ENCODE measurements around the gene PCLAF. TPM values are rescaled to one million over a fixed set of nuclear protein-coding genes. Genes with fewer than 3 reads are reported as not detected.

Gene PCLAF
- total and polyA plus RNA-seq, 2 donors from 2014 or later: 1.3 to 1.5 TPM

GRCh38 chr15:64324165-64324877 is 56.9 kb downstream of the PCLAF start:
- no peak overlapping the region for H3K27ac ChIP-seq (ENCODE audit: low read depth in 2 of 2, low read length in 2 of 2)
- intact Hi-C loops (cut with DNase I): no loop called here
- H3K9ac ChIP-seq (ENCODE audit: low read length in 3 of 3): no peak overlapping the region
- no peaks in the 10 kb centered on the region for H3K4me1 ChIP-seq (ENCODE audit: control insufficient read depth in 2 of 3, insufficient read depth in 2 of 3, low read depth in 1 of 3, low read length in 3 of 3)
- DNase-seq: no peak
- H3K36me3 ChIP-seq (ENCODE audit: control insufficient read depth in 2 of 3, insufficient read depth in 3 of 3, low read length in 3 of 3): no peaks in the 10 kb centered on the region
- H3K4me3 ChIP-seq (ENCODE audit: low read length in 3 of 3): no peak overlapping the region
- no peaks in the 10 kb centered on the region for H3K27me3 ChIP-seq (ENCODE audit: control insufficient read depth, insufficient read depth, low read length)
- no peak for FAIRE-seq
- TF ChIP-seq, protein P1, sequence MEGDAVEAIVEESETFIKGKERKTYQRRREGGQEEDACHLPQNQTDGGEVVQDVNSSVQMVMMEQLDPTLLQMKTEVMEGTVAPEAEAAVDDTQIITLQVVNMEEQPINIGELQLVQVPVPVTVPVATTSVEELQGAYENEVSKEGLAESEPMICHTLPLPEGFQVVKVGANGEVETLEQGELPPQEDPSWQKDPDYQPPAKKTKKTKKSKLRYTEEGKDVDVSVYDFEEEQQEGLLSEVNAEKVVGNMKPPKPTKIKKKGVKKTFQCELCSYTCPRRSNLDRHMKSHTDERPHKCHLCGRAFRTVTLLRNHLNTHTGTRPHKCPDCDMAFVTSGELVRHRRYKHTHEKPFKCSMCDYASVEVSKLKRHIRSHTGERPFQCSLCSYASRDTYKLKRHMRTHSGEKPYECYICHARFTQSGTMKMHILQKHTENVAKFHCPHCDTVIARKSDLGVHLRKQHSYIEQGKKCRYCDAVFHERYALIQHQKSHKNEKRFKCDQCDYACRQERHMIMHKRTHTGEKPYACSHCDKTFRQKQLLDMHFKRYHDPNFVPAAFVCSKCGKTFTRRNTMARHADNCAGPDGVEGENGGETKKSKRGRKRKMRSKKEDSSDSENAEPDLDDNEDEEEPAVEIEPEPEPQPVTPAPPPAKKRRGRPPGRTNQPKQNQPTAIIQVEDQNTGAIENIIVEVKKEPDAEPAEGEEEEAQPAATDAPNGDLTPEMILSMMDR (IDR thresholded peaks at IDR 0.05; ENCODE audit: borderline replicate concordance, extremely low read depth, insufficient read depth): no peak
- H3K9me3 ChIP-seq (ENCODE audit: control insufficient read depth in 2 of 3, insufficient read depth in 1 of 3, low read length in 3 of 3): no peaks in the 10 kb centered on the region

DNA sequence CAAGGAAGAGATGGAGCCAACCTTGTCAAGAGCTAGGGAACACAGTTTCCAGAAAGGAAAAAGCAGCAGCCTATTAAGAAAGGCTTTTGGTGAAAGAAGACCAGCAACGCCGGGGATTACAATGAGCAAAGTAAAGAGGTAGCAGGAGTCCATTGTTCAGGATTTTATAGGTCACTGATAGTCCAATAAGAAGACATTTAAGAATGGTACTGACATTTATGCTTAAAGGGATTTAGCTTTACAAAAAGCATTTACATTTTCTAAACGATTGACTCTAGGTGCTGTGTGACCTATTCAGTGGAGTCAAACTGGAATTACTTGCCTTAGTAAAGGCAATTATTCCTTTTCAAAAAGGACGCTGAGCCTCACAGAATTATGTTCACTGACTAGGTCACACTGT is 66.0 kb downstream of the PCLAF start:
- H3K36me3 ChIP-seq (ENCODE audit: control insufficient read depth in 2 of 3, insufficient read depth in 3 of 3, low read length in 3 of 3): no peaks in the 10 kb centered on the region
- H3K9me3 ChIP-seq (ENCODE audit: control insufficient read depth in 2 of 3, insufficient read depth in 1 of 3, low read length in 3 of 3): no peaks in the 10 kb centered on the region
- DNase-seq (no peak), FAIRE-seq (no peak)
- no peak overlapping the region for H3K9ac ChIP-seq (ENCODE audit: low read length in 3 of 3)
- no peaks in the 10 kb centered on the region for H3K27me3 ChIP-seq (ENCODE audit: control insufficient read depth, insufficient read depth, low read length)
- no peak overlapping the region for H3K4me3 ChIP-seq (ENCODE audit: low read length in 3 of 3)
- no peaks in the 10 kb centered on the region for H3K4me1 ChIP-seq (ENCODE audit: control insufficient read depth in 2 of 3, insufficient read depth in 2 of 3, low read depth in 1 of 3, low read length in 3 of 3)
- TF ChIP-seq, protein P1 (IDR thresholded peaks at IDR 0.05; ENCODE audit: borderline replicate concordance, extremely low read depth, insufficient read depth): no peak
- intact Hi-C loops (cut with DNase I): no loop called here
- H3K27ac ChIP-seq (ENCODE audit: low read depth in 2 of 2, low read length in 2 of 2): no peak overlapping the region

GRCh38 chr15:64314456-64314855 is 66.8 kb downstream of the PCLAF start:
- no peak overlapping the region for H3K27ac ChIP-seq (ENCODE audit: low read depth in 2 of 2, low read length in 2 of 2)
- intact Hi-C loops (cut with DNase I): no loop called here
- H3K4me3 ChIP-seq (ENCODE audit: low read length in 3 of 3): no peak overlapping the region
- no peaks in the 10 kb centered on the region for H3K4me1 ChIP-seq (ENCODE audit: control insufficient read depth in 2 of 3, insufficient read depth in 2 of 3, low read depth in 1 of 3, low read length in 3 of 3)
- no peak for FAIRE-seq
- H3K36me3 ChIP-seq (ENCODE audit: control insufficient read depth in 2 of 3, insufficient read depth in 3 of 3, low read length in 3 of 3): no peaks in the 10 kb centered on the region
- no peak overlapping the region for H3K9ac ChIP-seq (ENCODE audit: low read length in 3 of 3)
- TF ChIP-seq, protein P1 (IDR thresholded peaks at IDR 0.05; ENCODE audit: borderline replicate concordance, extremely low read depth, insufficient read depth): no peak
- no peak for DNase-seq
- no peaks in the 10 kb centered on the region for H3K27me3 ChIP-seq (ENCODE audit: control insufficient read depth, insufficient read depth, low read length)
- no peaks in the 10 kb centered on the region for H3K9me3 ChIP-seq (ENCODE audit: control insufficient read depth in 2 of 3, insufficient read depth in 1 of 3, low read length in 3 of 3)

Other genes starting within 250 kb of the PCLAF start
- gene SNX22, start 229.7 kb downstream of the PCLAF start, total RNA-seq: 4.6 TPM
- 1.1 TPM for gene SNX22, start 229.7 kb downstream of the PCLAF start, polyA plus RNA-seq (ENCODE audit: insufficient read depth, low read depth, low replicate concordance)
- 484 TPM for gene PPIB, start 218.4 kb downstream of the PCLAF start, total RNA-seq
- 705 TPM for gene PPIB, start 218.4 kb downstream of the PCLAF start, polyA plus RNA-seq (ENCODE audit: insufficient read depth, low read depth, low replicate concordance)
- 25.8 TPM for gene CSNK1G1, start 25.3 kb downstream of the PCLAF start, total RNA-seq
- 5.0 TPM for gene CSNK1G1, start 25.3 kb downstream of the PCLAF start, polyA plus RNA-seq (ENCODE audit: insufficient read depth, low read depth, low replicate concordance)
- gene TRIP4, start 6.4 kb upstream of the PCLAF start, total RNA-seq: 29.8 TPM
- gene TRIP4, start 6.4 kb upstream of the PCLAF start, polyA plus RNA-seq (ENCODE audit: insufficient read depth, low read depth, low replicate concordance): 33.1 TPM
- gene ZNF609, start 79.1 kb upstream of the PCLAF start, total RNA-seq: 37.2 TPM
- 3.1 TPM for gene ZNF609, start 79.1 kb upstream of the PCLAF start, polyA plus RNA-seq (ENCODE audit: insufficient read depth, low read depth, low replicate concordance)

All from kidney (tissue), 14 donors.